Liver (tissue), 9 donors: Measurements from ENCODE around the gene RNU6-9. TPM values are rescaled to one million over a fixed set of nuclear protein-coding genes. Genes with fewer than 3 reads are reported as not detected.

ENCODE experiments used
- DNase-seq: peaks from one replicate; pipeline ENCODE4 v3.0.0-alpha.2; 2017; ENCODE audit warnings: low spot score
- H3K27ac ChIP-seq, 2 donors: one replicate each; pipeline ENCODE4 v1.7.0; 2013; ENCODE audit warnings: inconsistent platforms in 2 of 2, low read length in 2 of 2, control low read depth in 1 of 2, low read depth in 1 of 2, mild to moderate bottlenecking in 1 of 2
- H3K27me3 ChIP-seq, 4 donors: one replicate each; pipeline versions ENCODE4 v1.6.1 to v1.7.0; 2013; ENCODE audit warnings: low read length in 3 of 4, inconsistent platforms in 1 of 4, mild to moderate bottlenecking in 1 of 4, moderate library complexity in 1 of 4; ENCODE audit not compliant: control insufficient read depth in 4 of 4, insufficient read depth in 4 of 4
- H3K36me3 ChIP-seq, 4 donors: one replicate each; pipeline versions ENCODE4 v1.6.1 to v1.7.0; 2013; ENCODE audit warnings: low read length in 3 of 4, mild to moderate bottlenecking in 3 of 4, low read depth in 1 of 4, moderate library complexity in 1 of 4; ENCODE audit not compliant: control insufficient read depth in 4 of 4, insufficient read depth in 3 of 4
- H3K4me1 ChIP-seq, 4 donors: one replicate each; pipeline versions ENCODE4 v1.6.1 to v1.7.0; 2013; ENCODE audit warnings: low read length in 3 of 4, mild to moderate bottlenecking in 3 of 4, moderate library complexity in 1 of 4; ENCODE audit not compliant: control insufficient read depth in 4 of 4, insufficient read depth in 4 of 4
- H3K4me3 ChIP-seq, 3 donors: one replicate each; pipeline versions ENCODE4 v1.6.1 to v1.7.0; 2013; ENCODE audit warnings: low read length in 3 of 3, control low read depth in 1 of 3, low read depth in 1 of 3, mild to moderate bottlenecking in 1 of 3
- H3K9ac ChIP-seq, 2 donors: one replicate each; pipeline ENCODE4 v1.7.0; 2013; ENCODE audit warnings: low read length in 2 of 2, mild to moderate bottlenecking in 2 of 2, moderate library complexity in 2 of 2, control low read depth in 1 of 2, low read depth in 1 of 2
- H3K9me3 ChIP-seq, 4 donors: one replicate each; pipeline versions ENCODE4 v1.6.1 to v1.7.0; 2013; ENCODE audit warnings: low read length in 3 of 4; ENCODE audit not compliant: control insufficient read depth in 4 of 4
- EGR1 ChIP-seq, 2 donors: IDR thresholded peaks; 2 replicates each; pipeline ENCODE4 v1.6.1; 2016 to 2018; ENCODE audit warnings: antibody characterized with exemption in 2 of 2, low read depth in 2 of 2
- FOXA1 ChIP-seq: IDR thresholded peaks from 2 replicates; pipeline ENCODE4 v1.6.1; 2016; ENCODE audit warnings: antibody characterized with exemption
- FOXA2 ChIP-seq: IDR thresholded peaks from 2 replicates; pipeline ENCODE4 v1.6.1; 2016; ENCODE audit warnings: antibody characterized with exemption
- GABPA ChIP-seq, 2 donors: IDR thresholded peaks in 1 of 2; conservative IDR thresholded peaks in 1 of 2; 2 replicates each; pipeline ENCODE4 v1.6.1; 2016; ENCODE audit warnings: antibody characterized with exemption in 2 of 2, mild to moderate bottlenecking in 1 of 2, moderate library complexity in 1 of 2
- HNF4A ChIP-seq, 2 donors: conservative IDR thresholded peaks; 2 replicates each; pipeline ENCODE4 v1.6.1; 2016; ENCODE audit warnings: antibody characterized with exemption in 2 of 2, mild to moderate bottlenecking in 2 of 2
- HNF4G ChIP-seq: IDR thresholded peaks from 2 replicates; pipeline ENCODE4 v1.6.1; 2016; ENCODE audit warnings: antibody characterized with exemption
- RAD21 ChIP-seq, 2 donors: IDR thresholded peaks; 2 replicates each; pipeline ENCODE4 v1.6.1; 2016; ENCODE audit warnings: antibody characterized with exemption in 2 of 2, mild to moderate bottlenecking in 2 of 2
- RXRA ChIP-seq, 2 donors: IDR thresholded peaks; 2 replicates each; pipeline ENCODE4 v1.6.1; 2017 to 2018; ENCODE audit warnings: antibody characterized with exemption in 2 of 2, mild to moderate bottlenecking in 1 of 2
- SP1 ChIP-seq: IDR thresholded peaks from 2 replicates; pipeline ENCODE4 v1.6.1; 2018; ENCODE audit warnings: antibody characterized with exemption, mild to moderate bottlenecking
- TAF1 ChIP-seq: conservative IDR thresholded peaks from 2 replicates; pipeline ENCODE4 v1.6.1; 2016; ENCODE audit warnings: antibody characterized with exemption, mild to moderate bottlenecking
- YY1 ChIP-seq: IDR thresholded peaks from 2 replicates; pipeline ENCODE4 v1.6.1; 2016; ENCODE audit warnings: antibody characterized with exemption, mild to moderate bottlenecking
- WGBS: extraction: QIAGEN DNeasy Blood & Tissue Kit; methylation state at CpG from one replicate; pipeline ENCODE4 v1.1.7; 2013; 5-methylcytosine and 5-hydroxymethylcytosine counted together
- polyA plus RNA-seq, 2 donors: library from polyadenylated mRNA; stranded (reverse) in 1 of 2; unstranded in 1 of 2; fragments of 200-250 nt in 1 of 2; fragments of >200 nt in 1 of 2; fragmentation: Nextera tagmentation in 1 of 2; extraction: Ambion mirVana in 1 of 2; gene quantifications; one replicate each; pipeline versions ENCODE4 v1.2.1 to v1.2.3, GENCODE V29; 2013 to 2015
- total RNA-seq, 2 donors: library from RNA; depleted of rRNA; stranded (reverse); fragments of >200 nt; gene quantifications; one replicate each; pipeline ENCODE4 v1.2.3, GENCODE V29; 2014
- TF ChIP-seq, protein P1 (sequence below): IDR thresholded peaks from 2 replicates; pipeline ENCODE4 v1.6.1; 2016; ENCODE audit warnings: antibody characterized with exemption
- TF ChIP-seq, protein P2 (sequence below): IDR thresholded peaks from 2 replicates; pipeline ENCODE4 v1.6.1; 2016; ENCODE audit warnings: antibody characterized with exemption
- TF ChIP-seq, protein P3 (sequence below): IDR thresholded peaks from 2 replicates; pipeline ENCODE4 v1.6.1; 2016; ENCODE audit warnings: antibody characterized with exemption
- TF ChIP-seq, protein P4 (sequence below): IDR thresholded peaks from 2 replicates; pipeline ENCODE4 v1.6.1; 2016; ENCODE audit warnings: antibody characterized with exemption, mild to moderate bottlenecking
- TF ChIP-seq, protein P5 (sequence below): fragments of 150-350 bp; IDR thresholded peaks from 2 replicates; pipeline ENCODE4 v1.5.1; 2017; ENCODE audit warnings: improper control_type of control experiment, low read depth, low read length; ENCODE audit not compliant: missing input control
- donor health status: healthy.
- donor health status: healthy.
- donor health status: healthy.
- donor health status: healthy.
- donor health status: healthy.

RNU6-9 gene
- total and polyA plus RNA-seq, 4 donors, result not detected

DNA sequence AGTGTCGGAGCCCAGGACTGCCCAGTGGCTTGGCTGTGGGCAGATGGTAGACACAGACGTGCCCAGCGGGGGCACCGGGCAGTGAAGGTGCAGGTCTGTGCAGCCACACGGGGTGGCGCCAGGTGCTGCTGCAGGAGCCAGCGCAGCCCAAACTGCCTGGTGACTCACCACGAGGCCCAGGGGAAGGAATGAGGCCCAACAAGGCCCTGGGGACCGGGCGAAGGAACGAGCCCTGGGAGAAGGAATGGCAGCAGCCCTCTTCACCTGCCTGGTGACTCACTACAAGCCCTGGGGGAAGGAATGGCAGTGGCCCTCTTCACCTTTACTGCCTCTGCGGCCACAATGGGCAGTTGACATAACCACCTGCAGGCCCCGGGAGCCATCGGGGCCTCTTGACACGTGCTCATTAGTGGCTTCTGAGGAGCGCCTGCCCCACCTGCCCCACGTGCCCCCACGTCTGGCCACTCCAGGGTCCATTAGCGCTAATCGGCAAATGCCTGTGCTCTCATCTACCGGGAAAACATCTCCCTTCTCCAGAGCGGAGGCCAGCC is 9.5 kb upstream of the RNU6-9 start:
- H3K36me3 ChIP-seq, result peaks cover 0 to 62% (median 19%) of the 10 kb centered on the region in 4 donors
- DNase-seq, result no peak
- no peak overlapping the region for H3K27ac ChIP-seq

More for the DNA sequence above, 9.5 kb upstream of the RNU6-9 start:
- no peaks in the 10 kb centered on the region for H3K9me3 ChIP-seq
- TF ChIP-seq RXRA (IDR thresholded peaks at IDR 0.05), result no peak
- TF ChIP-seq EGR1 (IDR thresholded peaks at IDR 0.05; ENCODE audit: low read depth in 2 of 2), result no peak
- no peak for TF ChIP-seq FOXA1
- TF ChIP-seq, protein P1, sequence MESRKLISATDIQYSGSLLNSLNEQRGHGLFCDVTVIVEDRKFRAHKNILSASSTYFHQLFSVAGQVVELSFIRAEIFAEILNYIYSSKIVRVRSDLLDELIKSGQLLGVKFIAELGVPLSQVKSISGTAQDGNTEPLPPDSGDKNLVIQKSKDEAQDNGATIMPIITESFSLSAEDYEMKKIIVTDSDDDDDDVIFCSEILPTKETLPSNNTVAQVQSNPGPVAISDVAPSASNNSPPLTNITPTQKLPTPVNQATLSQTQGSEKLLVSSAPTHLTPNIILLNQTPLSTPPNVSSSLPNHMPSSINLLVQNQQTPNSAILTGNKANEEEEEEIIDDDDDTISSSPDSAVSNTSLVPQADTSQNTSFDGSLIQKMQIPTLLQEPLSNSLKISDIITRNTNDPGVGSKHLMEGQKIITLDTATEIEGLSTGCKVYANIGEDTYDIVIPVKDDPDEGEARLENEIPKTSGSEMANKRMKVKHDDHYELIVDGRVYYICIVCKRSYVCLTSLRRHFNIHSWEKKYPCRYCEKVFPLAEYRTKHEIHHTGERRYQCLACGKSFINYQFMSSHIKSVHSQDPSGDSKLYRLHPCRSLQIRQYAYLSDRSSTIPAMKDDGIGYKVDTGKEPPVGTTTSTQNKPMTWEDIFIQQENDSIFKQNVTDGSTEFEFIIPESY, result no peak
- TF ChIP-seq SP1, result no peak
- no peak for TF ChIP-seq FOXA2
- TF ChIP-seq, protein P2, sequence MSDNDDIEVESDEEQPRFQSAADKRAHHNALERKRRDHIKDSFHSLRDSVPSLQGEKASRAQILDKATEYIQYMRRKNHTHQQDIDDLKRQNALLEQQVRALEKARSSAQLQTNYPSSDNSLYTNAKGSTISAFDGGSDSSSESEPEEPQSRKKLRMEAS, result no peak
- no peak for TF ChIP-seq HNF4G
- TF ChIP-seq HNF4A (conservative IDR thresholded peaks at IDR 0.05), result no peak
- no peak for TF ChIP-seq TAF1
- TF ChIP-seq, protein P3, sequence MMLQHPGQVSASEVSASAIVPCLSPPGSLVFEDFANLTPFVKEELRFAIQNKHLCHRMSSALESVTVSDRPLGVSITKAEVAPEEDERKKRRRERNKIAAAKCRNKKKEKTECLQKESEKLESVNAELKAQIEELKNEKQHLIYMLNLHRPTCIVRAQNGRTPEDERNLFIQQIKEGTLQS, result no peak
- TF ChIP-seq, protein P4, sequence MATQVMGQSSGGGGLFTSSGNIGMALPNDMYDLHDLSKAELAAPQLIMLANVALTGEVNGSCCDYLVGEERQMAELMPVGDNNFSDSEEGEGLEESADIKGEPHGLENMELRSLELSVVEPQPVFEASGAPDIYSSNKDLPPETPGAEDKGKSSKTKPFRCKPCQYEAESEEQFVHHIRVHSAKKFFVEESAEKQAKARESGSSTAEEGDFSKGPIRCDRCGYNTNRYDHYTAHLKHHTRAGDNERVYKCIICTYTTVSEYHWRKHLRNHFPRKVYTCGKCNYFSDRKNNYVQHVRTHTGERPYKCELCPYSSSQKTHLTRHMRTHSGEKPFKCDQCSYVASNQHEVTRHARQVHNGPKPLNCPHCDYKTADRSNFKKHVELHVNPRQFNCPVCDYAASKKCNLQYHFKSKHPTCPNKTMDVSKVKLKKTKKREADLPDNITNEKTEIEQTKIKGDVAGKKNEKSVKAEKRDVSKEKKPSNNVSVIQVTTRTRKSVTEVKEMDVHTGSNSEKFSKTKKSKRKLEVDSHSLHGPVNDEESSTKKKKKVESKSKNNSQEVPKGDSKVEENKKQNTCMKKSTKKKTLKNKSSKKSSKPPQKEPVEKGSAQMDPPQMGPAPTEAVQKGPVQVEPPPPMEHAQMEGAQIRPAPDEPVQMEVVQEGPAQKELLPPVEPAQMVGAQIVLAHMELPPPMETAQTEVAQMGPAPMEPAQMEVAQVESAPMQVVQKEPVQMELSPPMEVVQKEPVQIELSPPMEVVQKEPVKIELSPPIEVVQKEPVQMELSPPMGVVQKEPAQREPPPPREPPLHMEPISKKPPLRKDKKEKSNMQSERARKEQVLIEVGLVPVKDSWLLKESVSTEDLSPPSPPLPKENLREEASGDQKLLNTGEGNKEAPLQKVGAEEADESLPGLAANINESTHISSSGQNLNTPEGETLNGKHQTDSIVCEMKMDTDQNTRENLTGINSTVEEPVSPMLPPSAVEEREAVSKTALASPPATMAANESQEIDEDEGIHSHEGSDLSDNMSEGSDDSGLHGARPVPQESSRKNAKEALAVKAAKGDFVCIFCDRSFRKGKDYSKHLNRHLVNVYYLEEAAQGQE, result no peak
- no peak for TF ChIP-seq RAD21 (IDR thresholded peaks at IDR 0.05)
- no peak for TF ChIP-seq YY1
- TF ChIP-seq GABPA (IDR thresholded peaks at IDR 0.05 in 1 of 2, conservative IDR thresholded peaks at IDR 0.05 in 1 of 2), result no peak
- TF ChIP-seq, protein P5, sequence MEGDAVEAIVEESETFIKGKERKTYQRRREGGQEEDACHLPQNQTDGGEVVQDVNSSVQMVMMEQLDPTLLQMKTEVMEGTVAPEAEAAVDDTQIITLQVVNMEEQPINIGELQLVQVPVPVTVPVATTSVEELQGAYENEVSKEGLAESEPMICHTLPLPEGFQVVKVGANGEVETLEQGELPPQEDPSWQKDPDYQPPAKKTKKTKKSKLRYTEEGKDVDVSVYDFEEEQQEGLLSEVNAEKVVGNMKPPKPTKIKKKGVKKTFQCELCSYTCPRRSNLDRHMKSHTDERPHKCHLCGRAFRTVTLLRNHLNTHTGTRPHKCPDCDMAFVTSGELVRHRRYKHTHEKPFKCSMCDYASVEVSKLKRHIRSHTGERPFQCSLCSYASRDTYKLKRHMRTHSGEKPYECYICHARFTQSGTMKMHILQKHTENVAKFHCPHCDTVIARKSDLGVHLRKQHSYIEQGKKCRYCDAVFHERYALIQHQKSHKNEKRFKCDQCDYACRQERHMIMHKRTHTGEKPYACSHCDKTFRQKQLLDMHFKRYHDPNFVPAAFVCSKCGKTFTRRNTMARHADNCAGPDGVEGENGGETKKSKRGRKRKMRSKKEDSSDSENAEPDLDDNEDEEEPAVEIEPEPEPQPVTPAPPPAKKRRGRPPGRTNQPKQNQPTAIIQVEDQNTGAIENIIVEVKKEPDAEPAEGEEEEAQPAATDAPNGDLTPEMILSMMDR, result no peak
- WGBS, result 95% methylated on average over 22 of the region's 22 CpGs
- H3K9ac ChIP-seq, result no peak overlapping the region
- H3K27me3 ChIP-seq, result no peaks in the 10 kb centered on the region
- H3K4me3 ChIP-seq, result no peak overlapping the region
- H3K4me1 ChIP-seq, result no peaks in the 10 kb centered on the region
